ENCODE data around the gene DHX30. TPM values are rescaled to one million over a fixed set of nuclear protein-coding genes. Genes with fewer than 3 reads are reported as not detected.

The DHX30 gene
- total RNA-seq, 1 donor from 2014 or later: 62.0 TPM

DNA sequence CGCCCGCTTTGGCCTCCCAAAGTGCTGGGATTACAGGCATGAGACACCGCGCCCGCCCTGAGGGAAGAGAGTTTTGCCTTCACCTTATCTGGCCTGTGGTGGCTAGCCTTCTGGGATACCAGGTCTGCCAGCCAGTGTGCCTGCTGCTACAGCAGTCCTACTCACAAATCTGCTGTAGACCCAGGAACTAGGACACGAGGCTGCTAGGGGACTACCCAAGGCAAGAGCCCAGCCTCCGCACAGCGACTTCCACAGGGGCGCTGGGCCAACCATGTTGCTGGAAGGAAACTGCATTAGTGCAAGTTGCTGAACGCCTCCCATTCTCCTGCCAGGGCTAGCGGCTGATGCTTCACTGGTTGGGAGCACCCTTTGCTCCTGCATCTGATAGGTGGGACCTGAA, 53.7 kb downstream of the DHX30 start:
- H3K9me3 ChIP-seq: no peaks in the 10 kb centered on the region
- peak; percentile 47 for DNase-seq
- intact Hi-C loops (cut with DNase I): no loop called here
- H3K27ac ChIP-seq: no peak overlapping the region
- ATAC-seq: no peak
- H3K4me1 ChIP-seq: no peaks in the 10 kb centered on the region
- no peak overlapping the region for H3K4me3 ChIP-seq
- peaks cover 68% of the 10 kb centered on the region for H3K36me3 ChIP-seq
- H3K27me3 ChIP-seq: no peaks in the 10 kb centered on the region
- TF ChIP-seq, protein P1, sequence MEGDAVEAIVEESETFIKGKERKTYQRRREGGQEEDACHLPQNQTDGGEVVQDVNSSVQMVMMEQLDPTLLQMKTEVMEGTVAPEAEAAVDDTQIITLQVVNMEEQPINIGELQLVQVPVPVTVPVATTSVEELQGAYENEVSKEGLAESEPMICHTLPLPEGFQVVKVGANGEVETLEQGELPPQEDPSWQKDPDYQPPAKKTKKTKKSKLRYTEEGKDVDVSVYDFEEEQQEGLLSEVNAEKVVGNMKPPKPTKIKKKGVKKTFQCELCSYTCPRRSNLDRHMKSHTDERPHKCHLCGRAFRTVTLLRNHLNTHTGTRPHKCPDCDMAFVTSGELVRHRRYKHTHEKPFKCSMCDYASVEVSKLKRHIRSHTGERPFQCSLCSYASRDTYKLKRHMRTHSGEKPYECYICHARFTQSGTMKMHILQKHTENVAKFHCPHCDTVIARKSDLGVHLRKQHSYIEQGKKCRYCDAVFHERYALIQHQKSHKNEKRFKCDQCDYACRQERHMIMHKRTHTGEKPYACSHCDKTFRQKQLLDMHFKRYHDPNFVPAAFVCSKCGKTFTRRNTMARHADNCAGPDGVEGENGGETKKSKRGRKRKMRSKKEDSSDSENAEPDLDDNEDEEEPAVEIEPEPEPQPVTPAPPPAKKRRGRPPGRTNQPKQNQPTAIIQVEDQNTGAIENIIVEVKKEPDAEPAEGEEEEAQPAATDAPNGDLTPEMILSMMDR (IDR thresholded peaks at IDR 0.05): no peak

DNA sequence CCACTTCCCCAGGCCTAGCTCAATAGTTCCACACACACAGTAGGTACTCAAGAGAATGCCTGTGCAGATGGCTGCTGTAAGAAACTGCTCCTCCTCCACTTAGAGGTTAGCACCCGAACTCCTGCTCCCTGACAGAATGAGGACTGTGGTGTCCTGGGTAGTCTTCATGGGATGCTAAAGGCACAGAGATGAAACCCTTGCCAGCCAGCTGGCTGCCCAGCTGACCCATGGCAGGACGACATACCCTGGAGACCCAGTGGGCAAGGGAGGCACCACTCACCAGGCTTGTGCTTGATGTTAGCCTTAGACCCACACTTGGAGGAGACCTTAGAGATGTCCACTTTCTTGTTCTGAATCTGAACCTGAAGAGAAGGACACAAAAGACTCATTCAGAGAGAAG, 54.2 kb downstream of the DHX30 start:
- H3K36me3 ChIP-seq: peaks cover 66% of the 10 kb centered on the region

DNA sequence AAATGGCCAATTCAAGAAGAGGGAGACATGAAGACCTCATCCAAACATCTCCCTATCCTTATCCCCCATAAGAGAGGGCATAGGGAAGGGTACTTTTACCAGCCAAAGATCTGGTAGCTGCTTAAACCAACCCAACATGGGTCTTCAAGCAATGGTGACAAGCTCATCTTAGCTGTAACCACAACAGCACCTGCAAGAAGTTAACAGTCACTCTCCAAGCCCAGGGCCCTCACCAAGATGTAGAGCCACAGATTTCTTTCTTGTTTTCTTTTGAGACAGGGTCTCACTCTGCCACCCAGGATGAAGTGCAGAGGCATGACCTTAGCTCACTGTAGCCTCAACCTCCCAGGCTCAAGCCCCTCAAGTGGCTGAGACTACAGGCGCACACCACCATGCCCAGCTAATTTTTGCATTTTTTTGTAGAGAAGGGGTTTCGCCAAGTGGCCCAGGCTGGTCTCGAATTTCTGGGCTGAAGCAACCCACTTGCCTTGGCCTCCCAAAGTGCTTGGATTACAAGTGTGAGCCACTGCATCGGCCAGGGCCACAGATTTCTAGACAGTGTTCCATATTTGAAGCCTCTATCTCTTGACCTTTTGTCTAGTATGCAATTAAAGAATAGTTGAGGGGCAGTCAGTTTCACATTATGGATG, 57.1 kb downstream of the DHX30 start:
- ATAC-seq (no peak), DNase-seq (peak; percentile 45)
- Histone ChIP-seq H3K4me1 (no peaks in the 10 kb centered on the region), H3K27me3 (no peaks in the 10 kb centered on the region), H3K4me3 (no peak overlapping the region), H3K36me3 (peaks cover 63% of the 10 kb centered on the region), H3K9me3 (no peaks in the 10 kb centered on the region), H3K27ac (no peak overlapping the region)
- TF ChIP-seq, protein P1 (IDR thresholded peaks at IDR 0.05): no peak
- intact Hi-C loops (cut with DNase I): no loop called here

More for the DNA sequence above, 54.2 kb downstream of the DHX30 start:
- DNase-seq: peak; percentile 25
- intact Hi-C loops (cut with DNase I): no loop called here
- no peak overlapping the region for H3K4me3 ChIP-seq
- no peaks in the 10 kb centered on the region for H3K27me3 ChIP-seq
- no peaks in the 10 kb centered on the region for H3K9me3 ChIP-seq
- TF ChIP-seq, protein P1 (IDR thresholded peaks at IDR 0.05): no peak
- no peaks in the 10 kb centered on the region for H3K4me1 ChIP-seq
- no peak for ATAC-seq
- H3K27ac ChIP-seq: no peak overlapping the region

DNA sequence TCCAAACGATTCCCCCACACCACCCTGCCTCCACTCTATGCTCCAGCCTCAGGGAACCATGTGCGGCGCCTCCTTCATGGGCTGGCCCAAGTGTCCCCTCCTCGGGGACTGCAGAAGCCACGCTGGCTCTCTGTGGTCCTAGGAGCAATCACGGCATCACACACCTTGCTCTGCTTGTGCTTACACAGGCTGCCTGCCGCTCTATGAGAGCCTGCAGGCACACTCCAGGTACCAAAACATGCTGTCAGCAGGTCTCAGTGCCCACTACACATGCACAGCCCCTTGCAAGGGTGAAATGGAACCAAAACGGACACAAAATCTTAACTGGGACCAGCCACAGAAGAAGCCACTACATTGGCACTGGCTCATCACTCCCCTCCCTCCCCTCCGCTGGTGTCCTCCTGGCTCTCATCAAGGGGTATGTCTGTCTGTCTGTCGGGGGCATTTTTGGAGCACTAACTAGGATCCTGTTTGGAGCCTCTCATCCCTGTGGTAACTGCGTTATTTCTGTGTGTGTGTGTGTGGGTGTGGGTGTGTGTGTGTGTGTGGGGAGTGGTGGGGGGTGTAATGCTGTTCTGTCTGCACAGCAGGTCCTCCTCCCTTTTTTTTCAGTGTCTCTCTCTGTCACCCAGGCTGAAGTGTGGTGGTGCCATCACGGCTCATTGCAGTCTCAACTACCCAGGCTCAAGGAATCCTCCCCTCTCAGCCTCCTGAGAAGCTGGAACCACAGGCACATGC, 60.6 kb downstream of the DHX30 start:
- ATAC-seq (no peak), DNase-seq (no peak)
- Histone ChIP-seq H3K36me3 (peaks cover 67% of the 10 kb centered on the region), H3K27me3 (no peaks in the 10 kb centered on the region), H3K27ac (no peak overlapping the region), H3K4me1 (no peaks in the 10 kb centered on the region), H3K9me3 (no peaks in the 10 kb centered on the region), H3K4me3 (no peak overlapping the region)
- TF ChIP-seq, protein P1 (IDR thresholded peaks at IDR 0.05): no peak
- intact Hi-C loops (cut with DNase I): no loop called here

DNA sequence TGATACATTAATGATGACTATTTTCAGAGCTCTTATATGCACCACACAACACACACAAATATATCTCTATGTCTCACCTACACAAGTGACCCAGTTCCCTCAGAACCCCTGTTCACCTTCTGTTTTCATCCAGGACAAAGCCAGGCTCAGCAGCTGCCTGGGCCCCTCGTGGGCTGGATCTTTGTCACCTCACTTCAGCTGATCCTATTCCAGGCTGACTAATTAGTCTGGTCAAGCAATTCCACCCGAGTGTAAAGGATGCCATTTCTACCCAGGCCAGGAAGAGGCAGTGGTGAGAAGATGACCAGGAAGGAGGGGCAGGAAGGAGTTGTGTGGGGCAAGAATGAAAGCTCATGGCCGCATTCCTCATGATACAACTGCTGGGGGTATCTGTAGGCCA, 62.3 kb downstream of the DHX30 start:
- DNase-seq (no peak), ATAC-seq (no peak)
- no peaks in the 10 kb centered on the region for H3K27me3 ChIP-seq
- no peaks in the 10 kb centered on the region for H3K9me3 ChIP-seq
- H3K4me3 ChIP-seq: no peak overlapping the region
- intact Hi-C loops (cut with DNase I): no loop called here
- peaks cover 73% of the 10 kb centered on the region for H3K36me3 ChIP-seq
- H3K4me1 ChIP-seq: no peaks in the 10 kb centered on the region
- H3K27ac ChIP-seq: no peak overlapping the region
- TF ChIP-seq, protein P1 (IDR thresholded peaks at IDR 0.05): no peak
